Smooth muscle cell (in vitro differentiated cells): ENCODE measurements around the gene CDC42EP1. TPM values are rescaled to one million over a fixed set of nuclear protein-coding genes. Genes with fewer than 3 reads are reported as not detected.

Experiments
- DNase-seq: peaks from one replicate; lab custom pipeline; 2025; ENCODE audit not compliant: unreplicated experiment; lab: John Stamatoyannopoulos, UW
- H2AFZ ChIP-seq: fragments of 200-600 bp; sonication (generic); 2 replicates; pipeline ENCODE4 v1.6.0; 2016; ENCODE audit warnings: antibody characterized with exemption, low read depth, mild to moderate bottlenecking
- H3F3A ChIP-seq: fragments of 200-600 bp; sonication (generic); 2 replicates; pipeline ENCODE4 v1.6.0; 2017; ENCODE audit warnings: antibody characterized with exemption, low read depth
- H3K27ac ChIP-seq: fragments of 200-600 bp; sonication (generic); 2 replicates; pipeline ENCODE4 v1.5.1; 2016; ENCODE audit warnings: low read depth, mild to moderate bottlenecking
- H3K27me3 ChIP-seq: fragments of 200-600 bp; sonication (generic); 2 replicates; pipeline ENCODE4 v1.6.1; 2016; ENCODE audit warnings: low read depth, mild to moderate bottlenecking
- H3K36me3 ChIP-seq: fragments of 200-600 bp; sonication (generic); 2 replicates; pipeline ENCODE4 v1.5.1; 2016; ENCODE audit warnings: low read depth
- H3K4me1 ChIP-seq: fragments of 200-600 bp; sonication (generic); 2 replicates; pipeline ENCODE4 v1.5.1; 2016; ENCODE audit warnings: low read depth
- H3K4me2 ChIP-seq: fragments of 200-600 bp; sonication (generic); 2 replicates; pipeline ENCODE4 v1.6.0; 2016; ENCODE audit warnings: mild to moderate bottlenecking
- H3K4me3 ChIP-seq: fragments of 200-600 bp; sonication (generic); 2 replicates; pipeline ENCODE4 v1.5.1; 2016; ENCODE audit warnings: mild to moderate bottlenecking
- H3K79me2 ChIP-seq: fragments of 200-600 bp; sonication (generic); 2 replicates; pipeline ENCODE4 v1.6.0; 2016; ENCODE audit warnings: low read depth, mild to moderate bottlenecking
- H3K9ac ChIP-seq: fragments of 200-600 bp; sonication (generic); 2 replicates; pipeline ENCODE4 v1.6.0; 2016; ENCODE audit warnings: low read depth
- H3K9me3 ChIP-seq: fragments of 200-600 bp; sonication (generic); replicated peaks from 2 replicates; pipeline ENCODE4 v1.5.1; 2016; ENCODE audit warnings: low read depth
- H4K20me1 ChIP-seq: fragments of 200-600 bp; sonication (generic); 2 replicates; pipeline ENCODE4 v1.6.0; 2016; ENCODE audit warnings: low read depth
- WGBS: methylation state at CpG from one replicate; pipeline ENCODE4 v1.1.7; 2016; ENCODE audit warnings: low lambda C conversion rate; 5-methylcytosine and 5-hydroxymethylcytosine counted together
- polyA plus RNA-seq: library from polyadenylated mRNA; unstranded; fragments of >200 nt; fragmentation: Nextera tagmentation; extraction: Ambion mirVana; gene quantifications from 2 replicates; pipeline ENCODE4 v1.2.1, GENCODE V29; 2016
- total RNA-seq: library from RNA; depleted of rRNA; stranded (reverse); fragments of >200 nt; gene quantifications from 2 replicates; pipeline ENCODE4 v1.2.3, GENCODE V29; 2014
- TF ChIP-seq, protein P1 (sequence below): fragments of 200-600 bp; sonication (generic); IDR thresholded peaks from 2 replicates; pipeline ENCODE4 v1.5.1; 2017; ENCODE audit warnings: borderline replicate concordance, mild to moderate bottlenecking, antibody characterized with exemption; ENCODE audit not compliant: insufficient read depth, poor library complexity, severe bottlenecking

The CDC42EP1 gene
- total and polyA plus RNA-seq, 2 experiments from 2014 or later: 14.0 to 89.6 TPM

DNA sequence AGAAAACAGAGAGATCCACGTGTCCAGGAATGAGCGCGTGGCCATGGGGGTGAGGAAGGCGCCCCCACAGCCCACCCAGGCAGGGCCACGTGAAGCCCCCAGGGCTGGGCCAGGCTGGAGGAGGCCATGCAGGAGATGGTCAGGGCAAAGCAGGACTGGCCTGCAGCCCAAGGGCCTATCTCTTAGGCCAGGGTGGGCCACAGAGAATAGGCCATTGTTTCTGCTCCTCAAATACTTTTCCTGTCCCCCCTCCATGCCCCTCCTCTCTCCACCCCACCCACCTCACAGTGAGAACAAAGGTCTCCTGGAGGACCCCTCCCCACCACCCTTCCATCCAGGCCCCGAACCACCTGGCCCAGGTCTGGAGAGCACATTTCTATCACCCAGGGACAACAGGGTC lies 8.3 kb upstream of the CDC42EP1 start:
- no peaks in the 10 kb centered on the region for H3K36me3 ChIP-seq
- TF ChIP-seq, protein P1, sequence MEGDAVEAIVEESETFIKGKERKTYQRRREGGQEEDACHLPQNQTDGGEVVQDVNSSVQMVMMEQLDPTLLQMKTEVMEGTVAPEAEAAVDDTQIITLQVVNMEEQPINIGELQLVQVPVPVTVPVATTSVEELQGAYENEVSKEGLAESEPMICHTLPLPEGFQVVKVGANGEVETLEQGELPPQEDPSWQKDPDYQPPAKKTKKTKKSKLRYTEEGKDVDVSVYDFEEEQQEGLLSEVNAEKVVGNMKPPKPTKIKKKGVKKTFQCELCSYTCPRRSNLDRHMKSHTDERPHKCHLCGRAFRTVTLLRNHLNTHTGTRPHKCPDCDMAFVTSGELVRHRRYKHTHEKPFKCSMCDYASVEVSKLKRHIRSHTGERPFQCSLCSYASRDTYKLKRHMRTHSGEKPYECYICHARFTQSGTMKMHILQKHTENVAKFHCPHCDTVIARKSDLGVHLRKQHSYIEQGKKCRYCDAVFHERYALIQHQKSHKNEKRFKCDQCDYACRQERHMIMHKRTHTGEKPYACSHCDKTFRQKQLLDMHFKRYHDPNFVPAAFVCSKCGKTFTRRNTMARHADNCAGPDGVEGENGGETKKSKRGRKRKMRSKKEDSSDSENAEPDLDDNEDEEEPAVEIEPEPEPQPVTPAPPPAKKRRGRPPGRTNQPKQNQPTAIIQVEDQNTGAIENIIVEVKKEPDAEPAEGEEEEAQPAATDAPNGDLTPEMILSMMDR: no peak
- H3K79me2 ChIP-seq: no peaks in the 10 kb centered on the region
- peak overlapping the region; percentile 73 for H3K4me2 ChIP-seq
- 88% methylated on average over 6 of the region's 6 CpGs for WGBS
- no peaks in the 10 kb centered on the region for H4K20me1 ChIP-seq
- H3K27me3 ChIP-seq: no peaks in the 10 kb centered on the region
- H3K4me3 ChIP-seq: no peak overlapping the region
- H2AFZ ChIP-seq: peak overlapping the region; percentile 55
- H3K27ac ChIP-seq: peak overlapping the region; percentile 75
- peaks cover 3% of the 10 kb centered on the region for H3F3A ChIP-seq
- H3K9me3 ChIP-seq: no peaks in the 10 kb centered on the region
- DNase-seq: no peak
- peaks cover 31% of the 10 kb centered on the region for H3K4me1 ChIP-seq
- H3K9ac ChIP-seq: no peak overlapping the region

GRCh38 chr22:37552524-37553163 lies 7.6 kb upstream of the CDC42EP1 start:
- peak overlapping the region; percentile 73 for H3K4me2 ChIP-seq
- H3K9ac ChIP-seq: no peak overlapping the region
- H3K79me2 ChIP-seq: no peaks in the 10 kb centered on the region
- H3K27me3 ChIP-seq: no peaks in the 10 kb centered on the region
- H3F3A ChIP-seq: peaks cover 6% of the 10 kb centered on the region
- H3K27ac ChIP-seq: peak overlapping the region; percentile 75
- 22% methylated on average over 16 of the region's 16 CpGs for WGBS
- H3K4me3 ChIP-seq: no peak overlapping the region
- DNase-seq: no peak
- no peaks in the 10 kb centered on the region for H3K36me3 ChIP-seq
- H3K4me1 ChIP-seq: peaks cover 32% of the 10 kb centered on the region
- TF ChIP-seq, protein P1: no peak
- H2AFZ ChIP-seq: peak overlapping the region; percentile 55
- no peaks in the 10 kb centered on the region for H3K9me3 ChIP-seq
- H4K20me1 ChIP-seq: no peaks in the 10 kb centered on the region

GRCh38 chr22:37553725-37554124 lies 6.6 kb upstream of the CDC42EP1 start:
- H3F3A ChIP-seq: peaks cover 12% of the 10 kb centered on the region
- H3K9ac ChIP-seq: no peak overlapping the region
- H4K20me1 ChIP-seq: no peaks in the 10 kb centered on the region
- no peaks in the 10 kb centered on the region for H3K36me3 ChIP-seq
- 89% methylated on average over 9 of the region's 9 CpGs for WGBS
- no peak overlapping the region for H3K4me3 ChIP-seq
- DNase-seq: no peak
- TF ChIP-seq, protein P1: no peak
- no peak overlapping the region for H2AFZ ChIP-seq
- no peak overlapping the region for H3K4me2 ChIP-seq
- H3K4me1 ChIP-seq: peaks cover 32% of the 10 kb centered on the region
- no peaks in the 10 kb centered on the region for H3K79me2 ChIP-seq
- H3K27ac ChIP-seq: no peak overlapping the region
- no peaks in the 10 kb centered on the region for H3K27me3 ChIP-seq
- H3K9me3 ChIP-seq: no peaks in the 10 kb centered on the region

DNA sequence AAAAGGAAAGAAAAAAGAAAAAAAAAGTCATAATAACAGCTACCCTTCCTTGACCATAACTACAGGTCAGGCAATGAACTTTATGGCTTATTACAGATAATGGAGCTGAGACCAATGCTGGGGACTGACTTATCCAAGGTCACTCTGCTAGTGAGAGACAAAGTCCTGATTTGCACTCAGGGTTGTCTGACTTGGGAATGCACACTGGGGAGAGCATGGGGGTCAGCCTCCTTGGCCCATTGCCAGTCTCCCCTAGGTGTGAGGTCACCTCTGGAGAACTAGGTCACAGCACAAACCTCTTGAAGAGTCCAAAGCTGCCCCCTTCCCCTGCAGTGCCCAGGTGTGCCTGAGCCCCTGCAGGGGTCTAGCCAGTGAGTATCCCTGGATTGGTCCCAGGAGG lies 5.3 kb upstream of the CDC42EP1 start:
- Histone ChIP-seq H3K9me3 (no peaks in the 10 kb centered on the region), H3K36me3 (no peaks in the 10 kb centered on the region), H2AFZ (no peak overlapping the region), H4K20me1 (no peaks in the 10 kb centered on the region), H3K27ac (no peak overlapping the region), H3K9ac (no peak overlapping the region), H3K79me2 (no peaks in the 10 kb centered on the region), H3F3A (peaks cover 18% of the 10 kb centered on the region), H3K27me3 (no peaks in the 10 kb centered on the region), H3K4me2 (no peak overlapping the region), H3K4me1 (peaks cover 31% of the 10 kb centered on the region), H3K4me3 (no peak overlapping the region)
- TF ChIP-seq, protein P1: no peak
- DNase-seq: no peak
